Measurements from ENCODE around the gene LAMA3.

DNA sequence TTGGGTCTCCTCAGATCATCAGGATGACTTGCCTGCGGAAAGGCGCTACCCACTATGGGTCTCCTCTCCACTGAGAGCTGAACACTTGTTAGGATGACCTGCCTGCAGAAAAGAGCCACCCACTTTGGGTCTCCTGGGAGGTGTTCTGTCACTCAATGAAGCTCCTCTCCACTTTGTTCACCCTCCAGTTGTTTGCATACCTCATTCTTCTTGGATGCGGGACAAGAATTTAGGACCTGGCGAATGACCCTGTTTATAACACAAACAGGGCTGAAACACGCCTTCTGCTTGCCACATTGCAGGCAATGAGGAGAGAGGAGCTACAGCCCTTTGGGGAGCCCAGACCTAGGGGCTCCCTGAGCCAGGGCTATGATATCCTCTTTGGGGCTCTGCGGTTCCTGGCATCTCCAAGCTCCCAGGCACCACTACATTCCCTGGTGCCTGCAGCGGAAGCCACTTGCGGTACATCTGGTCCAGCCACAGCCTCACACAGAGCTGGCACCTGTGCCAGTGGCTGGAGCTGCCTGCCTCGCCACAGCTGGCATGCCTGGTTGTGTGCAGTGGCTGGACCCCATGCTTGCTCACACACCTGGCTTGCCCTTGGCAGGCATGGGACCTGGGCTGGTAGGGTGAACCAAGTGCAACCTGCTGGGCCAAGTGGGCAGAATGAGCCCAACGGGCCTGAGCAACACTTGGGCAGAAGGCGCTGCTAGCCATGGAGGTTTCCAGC lies 47.2 kb upstream of the LAMA3 start:
- TF ChIP-seq NR2C2 (IDR thresholded peaks at IDR 0.05; ENCODE audit: borderline replicate concordance, control insufficient read depth, insufficient read length, low read depth) (no peak), MYC (IDR thresholded peaks at IDR 0.05; ENCODE audit: insufficient read depth, insufficient read length, insufficient replicate concordance, low read length, severe bottlenecking) (no peak), SRF (IDR thresholded peaks at IDR 0.05; ENCODE audit: low read depth in 2 of 2, low read length in 2 of 2) (no peak)

All from GM12878 (cell line).